HPDE6-E6E7 (cell line): Measurements from ENCODE around the gene GH2.
A peak's percentile ranks its signal among the peaks of the same experiment; 100 is the strongest.
"Not testable (repeated sequence)": the region's sequence is repeated elsewhere in the genome, so short reads cannot be mapped to it uniquely, and the experiment has no call there.

Experiments
- DNase-seq: peaks from one replicate; pipeline ENCODE4 v3.0.0; 2011; ENCODE audit warnings: missing footprints; ENCODE audit errors: extremely low spot score

Gene GH2

GRCh38 chr17:63881935-63882601 is at the start of gene GH2:
Gene GH2, minus strand, starts transcription at chr17:63881944. Its CDS starts 143 bp downstream, at chr17:63881801.
- DNase-seq: peak; percentile 76

GRCh38 chr17:63930951-63931575 is 49.3 kb upstream of the GH2 start:
- DNase-seq: no peak

- DNase-seq: no peak
These were observed 48.4 kb upstream of the GH2 start for GRCh38 chr17:63929860-63930766.

- no peak for DNase-seq
These were observed 47.4 kb upstream of the GH2 start for GRCh38 chr17:63928966-63929695.

GRCh38 chr17:63928172-63928666 is 46.5 kb upstream of the GH2 start:
- DNase-seq: no peak

- no peak for DNase-seq
These were observed 45.9 kb upstream of the GH2 start for GRCh38 chr17:63927464-63928171.

GRCh38 chr17:63926164-63926563 is 44.4 kb upstream of the GH2 start:
- DNase-seq: no peak

GRCh38 chr17:63925615-63926014 is 43.9 kb upstream of the GH2 start:
- no peak for DNase-seq

GRCh38 chr17:63922402-63922801 is 40.7 kb upstream of the GH2 start:
- DNase-seq: not testable (repeated sequence)

- not testable (repeated sequence) for DNase-seq
These were observed 39.0 kb upstream of the GH2 start for GRCh38 chr17:63920779-63921178.

GRCh38 chr17:63920050-63920449 is 38.3 kb upstream of the GH2 start:
- DNase-seq: not testable (repeated sequence)

GRCh38 chr17:63919311-63919723 is 37.6 kb upstream of the GH2 start:
- peak; percentile 82 for DNase-seq

GRCh38 chr17:63918789-63919305 is 37.1 kb upstream of the GH2 start, which contains the start of gene GH1:
Gene GH1, minus strand, starts transcription at chr17:63918839. Its CDS starts 63 bp downstream, at chr17:63918776.
- DNase-seq: not testable (repeated sequence)

- no peak for DNase-seq
These were observed 36.6 kb upstream of the GH2 start for GRCh38 chr17:63918305-63918704.

- no peak for DNase-seq
These were observed 35.9 kb upstream of the GH2 start for GRCh38 chr17:63917646-63918045.

- not testable (repeated sequence) for DNase-seq
These were observed 35.5 kb upstream of the GH2 start for GRCh38 chr17:63917206-63917605.

GRCh38 chr17:63916566-63917185 is 34.9 kb upstream of the GH2 start:
- DNase-seq: no peak

GRCh38 chr17:63915753-63916152 is 34.0 kb upstream of the GH2 start:
- DNase-seq: not testable (repeated sequence)

GRCh38 chr17:63914471-63914870 is 32.7 kb upstream of the GH2 start:
- DNase-seq: no peak

GRCh38 chr17:63911657-63912100 is 29.9 kb upstream of the GH2 start:
- peak; percentile 29 for DNase-seq
